ENCODE measurements around the gene EEF2K. TPM values are rescaled to one million over a fixed set of nuclear protein-coding genes. Genes with fewer than 3 reads are reported as not detected.

Gene EEF2K
- total RNA-seq, 1 donor from 2014 or later = 44.9 TPM

DNA sequence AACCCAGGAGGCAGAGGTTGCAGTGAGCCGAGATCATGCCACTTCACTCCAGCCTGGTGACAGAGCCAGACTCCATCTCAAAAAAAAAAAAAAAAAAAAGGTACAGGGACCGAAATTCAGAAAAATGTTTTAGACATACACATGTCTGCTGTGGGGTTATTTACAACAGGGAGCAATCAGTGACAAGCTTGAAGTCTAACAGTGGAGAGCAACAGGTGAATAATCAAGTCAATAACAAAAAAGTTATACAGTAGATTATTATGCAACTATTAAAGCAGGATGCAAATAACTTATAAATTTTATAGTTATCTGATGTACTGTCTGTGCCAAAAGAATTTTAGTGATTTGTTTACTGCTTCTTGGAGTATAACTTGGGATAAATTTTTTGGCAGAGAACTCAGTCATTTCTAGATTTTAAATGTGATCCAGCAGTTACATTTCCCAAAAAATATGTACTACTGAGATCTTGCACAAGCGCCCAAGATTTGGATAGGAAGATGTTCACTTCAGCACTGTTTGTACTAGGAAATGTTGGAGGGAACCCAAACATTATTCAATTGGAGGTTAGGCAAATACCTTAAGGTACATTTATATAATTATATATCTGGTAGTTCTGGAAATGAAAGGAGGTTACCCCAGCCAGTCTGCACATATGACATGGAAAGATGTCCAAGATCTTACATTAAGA lies 34.1 kb downstream of the EEF2K start:
- no peak for DNase-seq (ENCODE audit: low spot score)

DNA sequence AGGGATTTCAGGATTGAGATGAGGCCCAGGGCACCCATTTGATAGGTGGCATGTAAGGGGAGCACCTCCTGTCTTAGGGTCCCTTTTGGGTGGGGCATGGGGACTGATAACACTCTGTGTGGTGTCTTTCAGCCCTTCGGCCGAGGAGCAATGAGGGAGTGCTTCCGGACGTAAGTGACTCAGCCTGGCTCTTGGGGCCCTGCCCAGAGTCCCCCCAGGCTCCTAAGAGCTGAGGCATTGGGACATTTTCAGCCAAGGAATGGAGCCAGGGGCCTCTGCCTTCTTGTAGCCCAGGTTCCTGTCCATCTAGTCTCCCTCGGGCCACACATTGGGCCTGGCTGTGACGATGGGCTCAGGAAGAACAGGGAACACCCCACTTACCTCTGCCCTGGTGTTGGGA lies 44.4 kb downstream of the EEF2K start:
- DNase-seq (ENCODE audit: low spot score) = no peak

DNA sequence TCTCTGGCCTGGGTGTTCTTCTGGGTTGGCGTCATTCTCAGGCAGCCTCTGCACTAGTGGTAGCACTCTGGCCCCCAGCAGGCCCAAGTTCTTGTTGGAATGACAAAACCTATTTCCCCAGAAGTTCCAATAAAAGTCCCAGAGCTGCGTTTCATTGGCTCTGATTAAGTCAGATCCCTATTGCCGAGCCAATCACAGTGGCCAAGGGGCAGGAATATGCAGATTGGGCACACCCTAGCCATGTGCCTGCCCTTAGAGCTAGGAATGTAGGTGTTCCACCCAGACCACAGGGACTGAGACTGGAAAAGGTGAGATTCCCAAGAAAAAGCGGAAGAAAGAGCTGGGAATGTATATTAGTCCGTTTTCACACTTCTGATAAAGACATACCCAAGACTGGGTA lies 46.2 kb downstream of the EEF2K start:
- no peak for DNase-seq (ENCODE audit: low spot score)

DNA sequence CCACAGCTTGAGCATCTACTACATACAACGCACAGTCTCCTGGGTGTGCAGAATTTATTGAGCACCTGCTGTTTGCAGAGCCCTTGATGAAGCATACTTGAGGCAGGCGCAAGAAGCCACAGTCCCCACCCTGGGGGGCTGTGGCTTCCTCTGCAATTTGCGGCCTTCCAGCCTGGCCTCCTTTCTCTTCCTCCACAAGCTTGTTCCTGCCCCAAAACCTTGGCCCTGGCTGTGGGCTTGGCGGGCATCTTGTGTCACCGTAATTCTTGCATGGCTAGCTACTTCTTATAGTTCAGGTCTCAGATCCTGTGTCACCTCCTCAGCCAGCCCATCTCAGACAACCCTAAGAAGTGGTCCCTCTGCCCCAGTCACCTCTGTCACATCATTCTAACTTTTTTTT lies 47.2 kb downstream of the EEF2K start:
- no peak for DNase-seq (ENCODE audit: low spot score)

DNA sequence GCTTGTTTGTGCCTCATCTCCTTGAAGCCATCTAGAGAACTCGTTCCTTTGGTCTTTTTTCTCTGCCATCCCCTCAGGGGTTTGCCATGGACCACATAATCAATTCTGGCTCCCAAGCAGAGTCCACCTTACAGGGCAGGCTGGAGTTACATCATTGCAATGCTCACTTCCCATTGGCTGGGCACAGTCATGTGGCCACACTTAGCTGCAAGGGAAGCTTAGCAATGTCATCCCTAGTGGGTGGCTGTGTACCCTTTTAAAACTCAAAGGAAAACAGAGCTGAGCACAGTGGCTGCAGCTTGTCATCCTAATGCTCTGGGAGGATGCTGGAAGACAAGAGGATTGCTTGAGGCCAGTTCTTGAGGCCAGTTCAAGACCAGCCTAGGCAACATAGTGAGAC lies 49.3 kb downstream of the EEF2K start:
- DNase-seq (ENCODE audit: low spot score) = no peak

DNA sequence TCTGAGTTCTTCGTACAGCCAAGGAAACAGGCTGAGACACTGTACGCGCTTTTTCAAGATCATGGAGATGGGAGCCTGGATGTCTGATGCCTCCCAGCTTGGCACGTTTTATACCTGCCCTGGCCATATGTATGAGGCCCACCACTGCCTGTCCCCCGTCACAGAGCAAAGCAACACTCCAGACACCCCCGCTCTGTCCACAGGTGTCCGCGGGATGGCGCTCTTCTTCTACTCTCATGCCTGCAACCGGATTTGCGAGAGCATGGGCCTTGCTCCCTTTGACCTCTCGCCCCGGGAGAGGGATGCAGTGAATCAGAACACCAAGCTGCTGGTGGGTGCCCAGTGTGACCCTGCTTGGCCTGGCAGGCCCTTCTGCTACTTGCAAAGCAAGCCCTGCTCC lies 51.4 kb downstream of the EEF2K start:
- no peak for DNase-seq (ENCODE audit: low spot score)

DNA sequence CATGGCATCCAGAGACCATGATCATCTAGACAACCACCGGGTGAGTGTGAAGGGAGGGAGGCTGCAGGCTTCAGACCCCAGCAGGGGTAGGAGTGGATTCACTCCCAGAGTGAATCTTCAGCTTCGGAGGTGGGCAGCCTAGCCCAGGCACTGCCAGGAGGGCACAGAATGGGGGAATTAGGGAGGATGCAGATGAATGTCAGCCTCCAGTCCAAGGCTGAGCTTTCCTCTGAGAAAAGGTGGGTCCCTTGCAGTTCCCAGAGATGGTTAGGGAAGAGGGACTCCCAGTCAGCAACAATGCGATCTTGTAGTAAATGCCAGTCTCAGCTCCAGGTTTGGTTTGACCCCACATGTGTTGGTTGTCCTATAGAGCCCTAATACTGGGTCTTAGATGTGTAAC lies 54.4 kb downstream of the EEF2K start:
- DNase-seq (ENCODE audit: low spot score) = no peak

DNA sequence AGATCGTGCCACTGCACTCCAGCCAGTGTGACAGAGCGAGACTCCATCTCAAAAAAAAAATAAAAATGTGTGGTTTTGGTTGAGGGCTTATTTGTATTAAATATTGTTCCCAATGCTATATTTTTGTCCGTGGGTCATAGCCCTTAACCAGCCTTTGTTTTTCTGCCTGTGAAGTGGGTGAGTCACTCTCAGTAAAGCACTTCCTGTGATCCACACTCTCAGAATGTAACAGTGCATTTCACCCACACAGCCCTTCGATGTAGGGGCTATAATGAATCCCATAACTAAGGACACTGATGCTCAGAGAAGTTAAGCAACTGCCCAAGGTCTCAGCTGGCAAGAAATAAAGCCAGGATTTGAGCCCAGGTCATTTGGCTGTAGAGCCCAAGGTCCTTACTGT lies 56.4 kb downstream of the EEF2K start:
- DNase-seq (ENCODE audit: low spot score) = no peak

DNA sequence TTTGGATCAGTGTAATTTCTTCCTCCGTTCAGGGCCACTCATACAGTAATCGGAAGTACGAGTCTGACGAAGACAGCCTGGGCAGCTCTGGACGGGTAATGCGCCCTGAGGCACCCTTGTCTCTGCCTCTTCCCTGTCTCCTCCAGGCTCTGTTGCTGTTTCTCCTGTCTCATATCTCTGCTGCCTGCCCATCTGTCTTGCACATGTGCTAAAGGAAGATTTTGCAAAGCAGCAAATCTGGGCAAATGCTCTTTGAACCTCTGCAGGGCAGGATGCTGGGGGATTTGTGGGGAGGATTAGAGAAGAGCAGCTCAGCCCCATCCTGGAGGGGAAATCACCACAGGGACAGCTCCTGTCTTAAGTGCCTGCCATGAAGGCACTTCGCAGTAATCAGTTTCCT lies 58.7 kb downstream of the EEF2K start:
- no peak for DNase-seq (ENCODE audit: low spot score)

DNA sequence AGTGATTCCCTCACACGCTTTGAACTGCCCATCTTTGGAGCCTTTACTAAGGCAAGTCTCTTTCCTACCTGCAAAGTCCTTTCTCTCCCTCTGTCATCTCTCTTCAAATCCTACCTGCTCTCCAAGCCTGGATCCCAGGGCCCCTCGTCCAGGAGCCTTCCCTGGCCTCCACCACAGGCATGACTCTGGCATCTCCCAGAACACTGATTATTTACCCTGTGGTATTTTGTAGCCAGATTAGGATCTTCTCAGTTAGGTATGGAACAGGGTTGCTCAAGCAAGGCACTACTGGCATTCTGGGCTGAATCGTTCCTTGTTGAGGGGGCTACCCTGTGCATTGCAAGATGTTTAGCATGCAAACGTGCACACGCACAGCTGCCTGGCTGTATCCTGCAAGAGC lies 59.3 kb downstream of the EEF2K start:
- no peak for DNase-seq (ENCODE audit: low spot score)

DNA sequence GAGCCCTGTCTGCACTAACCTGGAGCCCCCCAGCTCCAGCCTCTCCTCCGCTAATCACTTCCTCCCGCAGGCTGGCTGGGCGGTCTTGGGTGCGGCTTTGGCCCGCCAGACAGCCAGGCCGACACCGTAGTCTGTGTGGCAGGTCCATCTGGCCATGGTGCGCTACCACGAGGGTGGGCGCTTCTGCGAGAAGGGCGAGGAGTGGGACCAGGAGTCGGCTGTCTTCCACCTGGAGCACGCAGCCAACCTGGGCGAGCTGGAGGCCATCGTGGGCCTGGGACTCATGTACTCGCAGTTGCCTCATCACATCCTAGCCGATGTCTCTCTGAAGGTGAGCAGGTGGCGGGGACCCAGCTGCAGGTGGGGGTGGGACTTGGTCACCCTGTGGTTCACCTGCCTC lies 60.5 kb downstream of the EEF2K start:
- no peak for DNase-seq (ENCODE audit: low spot score)

DNA sequence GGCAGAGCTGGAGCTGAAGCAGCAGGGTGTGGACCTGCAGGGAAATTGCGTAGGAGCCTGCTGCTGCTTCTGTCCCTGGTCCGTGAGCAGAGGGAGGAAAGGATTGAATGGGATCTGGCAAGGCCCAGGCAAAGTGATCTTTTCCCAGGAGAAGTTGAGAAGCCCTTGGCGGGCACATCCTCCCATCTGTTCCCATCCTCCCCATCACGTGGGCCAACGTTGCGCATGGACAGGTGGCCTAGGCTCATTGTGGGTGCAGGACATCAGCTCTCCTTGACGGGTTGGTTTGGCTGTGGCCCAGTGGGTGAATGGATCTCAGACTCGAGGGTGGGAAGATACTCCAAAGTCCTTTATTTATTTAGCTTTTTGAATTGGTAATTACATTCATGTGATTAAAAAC lies 61.7 kb downstream of the EEF2K start:
- DNase-seq (ENCODE audit: low spot score) = no peak

DNA sequence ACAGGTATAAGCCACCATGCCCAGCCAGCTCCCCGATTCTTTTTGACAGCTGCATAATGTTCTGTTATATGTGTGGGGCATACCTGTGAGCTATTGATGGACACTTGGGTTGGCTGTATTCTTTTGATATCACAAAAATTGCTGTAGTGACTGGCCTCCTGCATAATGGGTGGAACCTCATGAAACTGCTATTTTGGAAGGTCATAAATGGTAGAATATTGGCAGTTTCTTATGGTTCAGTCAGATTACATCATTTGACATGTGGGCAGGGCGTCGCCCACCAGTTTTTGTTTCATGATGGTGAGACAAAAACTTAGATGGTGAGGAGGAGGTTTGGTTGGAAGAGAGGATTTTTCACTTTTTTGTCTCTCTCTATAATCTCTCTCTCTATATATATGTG lies 64.4 kb downstream of the EEF2K start:
- no peak for DNase-seq (ENCODE audit: low spot score)

DNA sequence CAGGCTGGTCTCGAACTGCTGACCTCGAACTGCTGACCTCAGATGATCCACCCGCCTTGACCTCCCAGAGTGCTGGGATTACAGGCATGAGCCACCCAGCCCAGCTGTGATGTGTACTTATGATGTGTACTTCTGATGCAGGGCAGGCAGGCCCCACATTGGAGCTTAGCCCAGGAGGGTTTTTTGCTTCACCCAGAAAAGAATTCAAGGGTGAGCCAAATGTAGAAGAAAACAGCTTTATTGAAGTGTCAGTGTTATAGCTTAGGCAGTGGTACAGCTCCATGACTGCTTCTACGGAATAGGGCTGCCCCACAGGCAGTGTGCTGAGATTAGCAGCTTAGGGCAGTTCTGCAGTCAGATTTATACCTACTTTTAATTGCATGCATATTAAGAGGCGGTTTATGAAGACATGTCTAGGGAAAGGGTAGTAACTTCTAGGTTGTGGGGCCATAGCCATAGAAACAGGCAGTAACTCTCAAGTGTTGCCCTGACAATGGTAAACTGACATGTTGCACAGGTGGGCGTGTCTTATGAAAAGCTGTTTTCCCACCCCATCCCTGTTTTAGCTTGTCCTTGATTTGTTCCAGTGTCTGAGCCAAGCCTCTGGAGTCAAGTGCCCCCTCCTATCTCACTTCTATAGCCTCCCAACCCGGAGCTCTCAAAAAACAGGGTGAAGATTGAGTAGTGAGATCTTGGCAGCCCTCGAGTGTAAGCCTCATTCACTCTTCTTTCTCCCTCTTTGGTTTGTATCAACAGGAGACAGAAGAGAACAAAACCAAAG lies 67.0 kb downstream of the EEF2K start:
- no peak for DNase-seq (ENCODE audit: low spot score)

DNA sequence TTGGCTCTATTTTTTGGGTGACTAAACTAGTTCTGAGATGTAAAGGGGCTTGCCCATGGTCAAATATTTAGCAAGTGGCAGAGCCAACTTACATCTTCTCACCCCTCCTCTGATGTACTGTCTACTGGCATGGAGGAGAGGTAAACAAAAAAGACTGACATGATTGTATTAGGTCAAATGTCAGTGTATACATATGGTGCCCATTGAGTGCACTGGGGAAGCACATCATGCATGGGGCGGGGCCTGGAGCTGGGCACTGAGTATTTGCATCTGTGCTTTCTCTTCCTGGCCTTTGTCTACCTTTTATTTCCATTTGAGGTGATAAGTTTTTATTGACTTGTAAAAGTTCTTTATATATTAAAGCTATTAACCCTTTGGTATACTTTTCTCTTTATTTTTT lies 68.8 kb downstream of the EEF2K start:
- DNase-seq (ENCODE audit: low spot score) = no peak

DNA sequence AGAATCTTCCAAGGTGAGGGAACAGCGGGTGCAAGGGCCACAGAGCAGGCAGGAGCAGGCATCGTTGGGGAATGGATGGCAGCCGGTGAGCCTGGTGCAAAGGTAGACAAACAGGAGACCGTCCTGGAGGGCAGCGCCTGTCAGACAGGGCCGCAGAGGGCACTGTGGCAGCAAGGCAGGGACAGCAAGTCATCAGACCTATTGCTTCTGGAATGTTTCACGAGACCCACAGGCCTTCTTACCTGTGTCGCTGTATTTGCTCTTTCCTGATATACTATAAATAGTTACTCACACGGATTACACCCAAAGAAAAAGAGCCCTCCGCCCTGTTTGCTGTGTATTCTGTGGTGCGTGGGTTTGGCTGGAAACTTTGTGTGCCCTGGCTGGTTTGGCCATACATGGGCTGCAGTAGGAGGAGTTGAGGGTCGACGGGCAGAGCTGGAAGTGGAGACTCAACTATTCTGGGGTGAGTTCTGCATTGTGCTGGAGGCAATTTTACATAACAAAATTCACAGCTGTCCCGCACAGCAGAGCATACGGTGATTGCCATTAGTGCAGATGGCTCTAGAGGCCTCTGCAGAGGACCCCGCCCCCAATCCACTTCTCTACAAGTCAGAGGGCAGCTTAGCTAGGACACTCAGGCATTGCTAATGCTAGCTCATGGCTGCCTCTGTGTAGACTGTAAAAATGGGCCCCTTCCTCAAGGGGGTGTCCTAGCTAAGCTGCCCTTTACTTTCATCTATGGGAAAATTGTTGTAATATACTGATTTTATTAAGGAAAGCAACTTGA lies 72.6 kb downstream of the EEF2K start:
- no peak for DNase-seq (ENCODE audit: low spot score)

DNA sequence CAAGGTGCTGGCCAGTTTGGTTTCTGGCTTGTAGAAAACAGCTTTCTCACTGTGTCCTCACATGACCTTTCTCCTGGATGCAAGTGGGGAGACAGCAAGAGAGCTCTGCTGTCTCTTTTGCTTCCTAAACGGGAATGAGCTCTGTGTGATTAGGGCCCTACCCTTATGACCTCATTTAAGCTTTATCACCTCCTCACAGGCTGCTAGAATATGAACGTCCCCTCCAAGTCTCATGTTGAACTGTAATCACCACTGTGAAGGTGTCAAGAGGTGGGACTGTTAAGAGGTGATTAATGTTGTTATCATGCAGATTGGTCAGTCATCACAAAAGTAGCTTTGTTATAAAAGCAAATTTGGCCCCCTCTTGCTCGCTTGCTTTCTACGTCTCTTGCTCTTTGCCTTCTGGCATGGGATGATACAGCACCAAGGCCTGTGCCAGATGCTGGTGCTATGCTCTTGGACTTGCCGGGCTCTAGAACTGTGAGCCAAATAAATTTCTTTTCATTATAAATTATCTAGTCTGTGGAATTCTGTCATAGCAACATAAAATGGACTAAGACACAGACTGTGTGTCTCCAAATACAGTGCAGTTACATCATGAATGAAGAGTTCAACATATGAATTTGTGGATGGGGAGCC lies 76.3 kb downstream of the EEF2K start:
- DNase-seq (ENCODE audit: low spot score) = no peak

DNA sequence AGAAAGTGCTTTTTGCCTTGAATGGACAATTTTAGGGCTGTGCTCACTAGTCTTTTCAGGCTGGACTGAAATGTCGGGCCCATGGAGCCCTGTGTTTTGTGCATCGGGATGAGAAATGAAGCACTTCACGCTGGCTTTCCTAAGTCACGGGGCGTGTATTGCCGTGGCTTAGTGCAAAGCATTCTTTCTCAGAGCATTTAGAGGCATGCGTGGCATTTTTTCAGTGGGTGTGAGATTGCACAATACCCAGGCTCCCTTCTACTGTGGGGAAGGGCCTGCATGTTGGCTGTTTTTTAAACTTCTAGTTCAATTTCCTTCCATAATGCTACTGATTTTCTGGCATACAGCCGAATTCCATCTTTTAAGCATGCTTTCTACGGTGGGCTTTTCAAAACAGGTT lies 78.6 kb downstream of the EEF2K start:
- DNase-seq (ENCODE audit: low spot score) = no peak

DNA sequence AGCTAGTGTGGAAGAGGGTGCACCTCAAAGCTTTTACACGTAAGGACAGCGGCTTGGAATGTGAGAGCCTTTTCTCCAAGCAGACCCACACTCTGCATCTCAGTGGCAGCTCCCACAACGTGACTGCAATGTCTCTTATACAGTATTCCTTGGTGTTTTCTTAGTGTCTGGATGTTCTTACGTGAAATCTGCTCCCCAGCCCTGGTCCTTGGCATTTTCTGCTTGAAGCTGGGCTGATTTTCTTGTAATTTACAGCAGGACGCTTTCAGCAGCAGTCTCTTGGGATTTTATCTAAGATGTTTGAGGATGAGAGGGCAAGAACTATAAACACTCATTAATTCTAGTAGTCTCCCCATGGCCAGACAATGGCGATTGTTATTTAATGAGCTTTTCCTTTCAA lies 79.0 kb downstream of the EEF2K start:
- DNase-seq (ENCODE audit: low spot score) = no peak

DNA sequence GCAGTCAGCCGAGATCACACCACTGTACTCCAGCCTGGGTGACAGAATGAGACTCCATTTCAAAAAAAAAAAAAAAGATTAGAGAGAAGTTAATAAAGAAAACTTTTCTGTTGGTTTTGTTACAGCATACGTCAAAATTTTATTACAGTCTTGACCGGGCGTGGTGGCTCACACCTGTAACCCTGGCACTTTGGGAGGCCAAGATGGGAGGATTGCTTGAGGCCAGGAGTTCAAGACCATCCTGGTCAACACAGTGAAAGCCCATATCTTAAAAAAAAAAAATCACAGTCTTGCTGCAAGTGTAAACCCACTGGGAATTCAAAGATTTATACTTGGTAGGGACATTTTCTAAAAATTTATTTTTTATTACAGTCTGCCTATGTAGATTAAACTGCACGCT lies 84.9 kb downstream of the EEF2K start:
- no peak for DNase-seq (ENCODE audit: low spot score)

DNA sequence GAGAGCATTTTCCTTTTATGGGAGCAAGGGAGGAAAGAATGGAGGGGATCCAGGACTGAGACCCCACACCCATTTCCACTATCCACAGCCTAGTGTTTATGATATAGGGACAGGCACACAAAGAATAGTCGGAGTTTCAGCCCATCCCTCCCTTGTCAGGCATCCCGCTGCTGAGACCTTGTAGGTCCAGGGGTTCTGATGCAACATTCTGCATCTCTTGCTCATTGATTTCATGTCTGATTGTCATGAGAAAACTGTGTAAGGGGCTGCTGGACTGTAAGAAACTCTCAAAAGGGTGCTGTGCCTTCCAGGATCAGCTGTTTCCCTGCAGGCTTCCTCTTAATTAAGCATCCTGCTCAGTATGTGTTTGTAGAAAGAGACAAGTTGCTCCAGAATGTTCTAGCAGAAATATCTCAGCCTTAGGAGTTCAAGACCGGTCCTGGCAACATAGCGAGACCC lies 85.8 kb downstream of the EEF2K start:
- no peak for DNase-seq (ENCODE audit: low spot score)

DNA sequence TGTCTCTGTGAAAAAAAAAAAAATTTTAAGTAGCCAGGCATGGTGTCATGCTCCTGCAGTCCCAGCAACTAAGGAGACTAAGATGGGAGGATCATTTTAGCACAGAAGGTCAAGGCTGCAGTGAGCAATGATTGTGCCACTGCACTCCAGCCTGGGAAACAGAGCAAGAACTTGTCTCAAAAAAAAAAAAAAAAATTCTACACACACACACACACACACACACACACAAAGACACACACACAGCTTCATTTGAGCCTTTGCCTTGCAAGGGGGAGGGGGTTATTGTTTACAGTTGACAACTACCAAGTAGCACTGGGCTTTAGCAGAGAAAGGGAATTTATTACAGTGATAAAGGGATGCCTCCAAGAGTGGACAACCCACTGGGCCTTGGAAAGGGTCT lies 86.2 kb downstream of the EEF2K start:
- no peak for DNase-seq (ENCODE audit: low spot score)

All from mesenteric fat pad (tissue), 1 donor.